Fibroblast of skin of right biceps (primary cell): ENCODE measurements around the gene LRP5.

Experiments used
- DNase-seq: peaks from one replicate; pipeline ENCODE4 v3.0.0-alpha.2; 2013

Gene LRP5

GRCh38 chr11:68312117-68312779 is at the start of gene LRP5:
Gene LRP5, plus strand, starts transcription at chr11:68312591. Its CDS starts 124 bp downstream, at chr11:68312715.
- DNase-seq: peak; percentile 45

GRCh38 chr11:68263444-68264035 is 48.9 kb upstream of the LRP5 start:
- DNase-seq: no peak

GRCh38 chr11:68264244-68264643 is 48.1 kb upstream of the LRP5 start:
- DNase-seq: no peak

GRCh38 chr11:68264741-68265540 is 47.5 kb upstream of the LRP5 start:
- no peak for DNase-seq

GRCh38 chr11:68266121-68266891 is 46.1 kb upstream of the LRP5 start:
- DNase-seq: no peak

GRCh38 chr11:68266936-68267880 is 45.2 kb upstream of the LRP5 start:
- no peak for DNase-seq

GRCh38 chr11:68267881-68268240 is 44.5 kb upstream of the LRP5 start:
- DNase-seq: no peak

- DNase-seq: peak; percentile 67
These were observed 42.8 kb upstream of the LRP5 start for GRCh38 chr11:68269414-68270081.

GRCh38 chr11:68270196-68271022 is 42.0 kb upstream of the LRP5 start:
- no peak for DNase-seq

GRCh38 chr11:68271023-68271780 is 41.2 kb upstream of the LRP5 start:
- peak; percentile 83 for DNase-seq

- peak; percentile 95 for DNase-seq
These were observed 40.4 kb upstream of the LRP5 start, which contains the start of gene C11orf24 for GRCh38 chr11:68271781-68272608. Gene C11orf24, minus strand, starts transcription at chr11:68271973. Its CDS starts 8,206 bp downstream, at chr11:68263767.

- DNase-seq: no peak
These were observed 39.2 kb upstream of the LRP5 start for GRCh38 chr11:68273026-68273738.

GRCh38 chr11:68274306-68274705 is 38.1 kb upstream of the LRP5 start:
- no peak for DNase-seq

- no peak for DNase-seq
These were observed 36.5 kb upstream of the LRP5 start for GRCh38 chr11:68275721-68276507.

- DNase-seq: no peak
These were observed 35.5 kb upstream of the LRP5 start for GRCh38 chr11:68276861-68277260.

GRCh38 chr11:68279676-68280075 is 32.7 kb upstream of the LRP5 start:
- no peak for DNase-seq
